ENCODE measurements around the gene SP8. TPM values are rescaled to one million over a fixed set of nuclear protein-coding genes. Genes with fewer than 3 reads are reported as not detected.

Gene SP8
- total RNA-seq, 2 experiments from 2014 or later: not detected

DNA sequence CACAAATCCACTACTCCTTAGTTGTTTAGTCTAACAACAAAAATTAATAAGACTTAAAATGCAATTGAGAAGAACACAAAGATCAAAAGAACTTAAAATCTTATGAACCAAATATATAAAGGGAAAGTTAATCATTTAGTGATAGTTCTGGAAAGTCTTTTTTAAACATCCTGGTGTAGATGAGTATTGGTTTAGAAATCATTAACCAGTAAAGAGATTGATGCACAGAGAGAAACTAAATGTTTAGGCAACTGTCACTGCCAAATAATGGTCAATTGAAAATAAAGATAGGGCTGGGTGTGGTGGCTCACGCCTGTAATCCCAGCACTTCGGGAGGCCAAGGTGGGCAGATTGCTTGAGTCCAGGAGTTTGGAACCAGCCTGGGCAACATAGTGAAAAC, 44.9 kb downstream of the SP8 start:
- no peak overlapping the region for H3K4me3 Mint-ChIP-seq
- H3K27me3 Mint-ChIP-seq: peaks cover 9% of the 10 kb centered on the region
- Histone ChIP-seq H3K4me1 (ENCODE audit: insufficient read depth, low read length) (no peaks in the 10 kb centered on the region), H3K27ac (ENCODE audit: low read depth in 1 of 2, low read length in 2 of 2) (no peak overlapping the region), H3K4me3 (ENCODE audit: low read length) (no peak overlapping the region), H3K27me3 (ENCODE audit: control insufficient read depth in 1 of 2, insufficient read depth in 2 of 2, low read length in 2 of 2) (no peaks in the 10 kb centered on the region), H3K36me3 (ENCODE audit: insufficient read depth, low read length) (no peaks in the 10 kb centered on the region), H3K9me3 (ENCODE audit: control insufficient read depth in 1 of 2, insufficient read depth in 1 of 2, low read length in 2 of 2) (peaks cover 0 to 5% of the 10 kb centered on the region in 2 experiments)
- TF ChIP-seq, protein P1, sequence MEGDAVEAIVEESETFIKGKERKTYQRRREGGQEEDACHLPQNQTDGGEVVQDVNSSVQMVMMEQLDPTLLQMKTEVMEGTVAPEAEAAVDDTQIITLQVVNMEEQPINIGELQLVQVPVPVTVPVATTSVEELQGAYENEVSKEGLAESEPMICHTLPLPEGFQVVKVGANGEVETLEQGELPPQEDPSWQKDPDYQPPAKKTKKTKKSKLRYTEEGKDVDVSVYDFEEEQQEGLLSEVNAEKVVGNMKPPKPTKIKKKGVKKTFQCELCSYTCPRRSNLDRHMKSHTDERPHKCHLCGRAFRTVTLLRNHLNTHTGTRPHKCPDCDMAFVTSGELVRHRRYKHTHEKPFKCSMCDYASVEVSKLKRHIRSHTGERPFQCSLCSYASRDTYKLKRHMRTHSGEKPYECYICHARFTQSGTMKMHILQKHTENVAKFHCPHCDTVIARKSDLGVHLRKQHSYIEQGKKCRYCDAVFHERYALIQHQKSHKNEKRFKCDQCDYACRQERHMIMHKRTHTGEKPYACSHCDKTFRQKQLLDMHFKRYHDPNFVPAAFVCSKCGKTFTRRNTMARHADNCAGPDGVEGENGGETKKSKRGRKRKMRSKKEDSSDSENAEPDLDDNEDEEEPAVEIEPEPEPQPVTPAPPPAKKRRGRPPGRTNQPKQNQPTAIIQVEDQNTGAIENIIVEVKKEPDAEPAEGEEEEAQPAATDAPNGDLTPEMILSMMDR (IDR thresholded peaks at IDR 0.05): no peak
- DNase-seq (no peak), ATAC-seq (ENCODE audit: poor library complexity) (no peak)
- intact Hi-C loops (cut with DNase I, micrococcal nuclease): no loop called here
- H3K27ac Mint-ChIP-seq: no peak overlapping the region
- no peaks in the 10 kb centered on the region for H3K9me3 Mint-ChIP-seq
- ChIA-PET POLR2A (no interaction called here), CTCF (no interaction called here)
- H3K36me3 Mint-ChIP-seq (ENCODE audit: low read depth): no peaks in the 10 kb centered on the region
- H3K4me1 Mint-ChIP-seq (ENCODE audit: low read depth): no peaks in the 10 kb centered on the region

DNA sequence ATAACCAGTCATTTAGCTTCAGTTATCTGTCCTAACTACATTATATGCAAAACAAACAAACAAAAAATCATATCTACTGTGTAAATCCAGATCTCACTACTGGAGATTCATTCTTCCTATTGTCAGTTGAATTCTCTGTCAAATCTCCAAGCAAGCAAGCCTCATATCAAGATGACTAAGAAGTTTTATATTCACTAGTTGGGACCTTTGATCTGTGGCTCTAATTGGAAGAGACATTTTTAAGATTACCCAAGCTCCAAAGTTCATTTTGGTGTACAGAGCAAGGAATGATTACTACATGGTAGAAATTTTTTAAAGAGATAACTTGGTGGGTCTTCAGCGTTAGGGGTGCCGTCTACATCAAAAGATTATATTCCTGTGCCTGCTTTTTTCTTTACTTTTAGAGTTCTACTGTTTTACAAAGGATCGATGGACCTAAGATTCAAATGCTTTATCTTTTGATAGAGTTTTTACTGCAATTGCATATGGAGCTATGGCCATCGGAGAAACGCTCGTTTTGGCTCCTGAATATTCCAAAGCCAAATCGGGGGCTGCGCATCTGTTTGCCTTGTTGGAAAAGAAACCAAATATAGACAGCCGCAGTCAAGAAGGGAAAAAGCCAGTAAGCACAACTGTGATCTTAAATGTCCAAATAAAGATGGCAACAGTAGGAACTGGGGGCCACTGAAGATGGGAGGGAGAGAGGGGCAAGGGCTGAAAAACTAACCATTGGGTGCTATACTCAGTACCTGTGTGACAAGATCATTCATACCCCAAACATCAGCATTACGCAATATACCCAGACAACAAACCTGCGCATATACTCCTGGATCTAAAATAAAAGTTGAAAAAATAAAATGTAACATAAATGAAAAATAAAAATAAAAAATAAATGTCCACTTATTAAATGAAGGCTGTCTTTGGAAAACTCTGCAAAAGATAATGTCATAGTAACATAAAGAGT, 47.9 kb downstream of the SP8 start:
- peaks cover 6% of the 10 kb centered on the region for H3K27me3 Mint-ChIP-seq
- no peaks in the 10 kb centered on the region for H3K36me3 Mint-ChIP-seq (ENCODE audit: low read depth)
- no peak overlapping the region for H3K27ac Mint-ChIP-seq
- ChIA-PET CTCF (no interaction called here), POLR2A (no interaction called here)
- H3K4me3 Mint-ChIP-seq: no peak overlapping the region
- H3K4me1 Mint-ChIP-seq (ENCODE audit: low read depth): no peaks in the 10 kb centered on the region
- ATAC-seq (ENCODE audit: poor library complexity) (no peak), DNase-seq (no peak)
- intact Hi-C loops (cut with DNase I, micrococcal nuclease): no loop called here
- no peaks in the 10 kb centered on the region for H3K9me3 ChIP-seq (ENCODE audit: control insufficient read depth in 1 of 2, insufficient read depth in 1 of 2, low read length in 2 of 2)
- H3K27me3 ChIP-seq (ENCODE audit: control insufficient read depth in 1 of 2, insufficient read depth in 2 of 2, low read length in 2 of 2): no peaks in the 10 kb centered on the region
- H3K36me3 ChIP-seq (ENCODE audit: insufficient read depth, low read length): no peaks in the 10 kb centered on the region
- H3K4me3 ChIP-seq (ENCODE audit: low read length): no peak overlapping the region
- H3K27ac ChIP-seq (ENCODE audit: low read depth in 1 of 2, low read length in 2 of 2): no peak overlapping the region
- TF ChIP-seq, protein P1 (IDR thresholded peaks at IDR 0.05): no peak
- no peaks in the 10 kb centered on the region for H3K9me3 Mint-ChIP-seq
- H3K4me1 ChIP-seq (ENCODE audit: insufficient read depth, low read length): no peaks in the 10 kb centered on the region

DNA sequence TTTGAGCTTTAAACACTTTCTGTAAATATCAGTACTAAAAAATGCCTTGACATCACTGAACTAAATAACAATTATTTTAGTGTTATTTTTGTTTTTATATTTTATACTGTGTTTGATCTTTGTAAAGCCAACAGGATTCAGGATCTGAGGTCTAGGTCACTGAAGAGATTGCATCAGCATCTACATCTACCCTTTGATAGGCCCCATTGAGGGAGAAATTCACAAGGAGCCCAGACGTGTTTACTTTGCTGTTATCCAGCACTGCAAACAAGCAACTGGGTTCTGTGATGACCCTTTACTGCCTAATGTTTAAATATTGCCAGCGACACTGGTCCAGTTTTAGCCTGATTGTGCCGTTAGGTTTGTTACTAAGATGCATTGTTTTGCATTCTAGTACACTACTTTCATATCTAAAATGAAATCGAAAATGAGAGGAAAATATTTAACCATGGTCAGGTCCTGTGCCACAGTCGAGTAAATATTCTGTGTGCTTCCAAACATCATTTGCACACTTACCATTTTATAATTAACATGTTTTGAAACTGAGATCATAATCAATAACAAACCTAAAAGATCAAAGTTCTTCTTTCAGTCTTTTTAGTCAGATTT, 48.7 kb downstream of the SP8 start:
- ChIA-PET POLR2A (no interaction called here), CTCF (no interaction called here)
- H3K4me1 ChIP-seq (ENCODE audit: insufficient read depth, low read length): no peaks in the 10 kb centered on the region
- TF ChIP-seq, protein P1 (IDR thresholded peaks at IDR 0.05): no peak
- Mint-ChIP-seq H3K4me3 (no peak overlapping the region), H3K27me3 (peaks cover 6% of the 10 kb centered on the region), H3K27ac (no peak overlapping the region), H3K36me3 (ENCODE audit: low read depth) (no peaks in the 10 kb centered on the region), H3K4me1 (ENCODE audit: low read depth) (no peaks in the 10 kb centered on the region), H3K9me3 (no peaks in the 10 kb centered on the region)
- intact Hi-C loops (cut with DNase I, micrococcal nuclease): no loop called here
- no peaks in the 10 kb centered on the region for H3K27me3 ChIP-seq (ENCODE audit: control insufficient read depth in 1 of 2, insufficient read depth in 2 of 2, low read length in 2 of 2)
- ATAC-seq (ENCODE audit: poor library complexity) (no peak), DNase-seq (no peak)
- no peak overlapping the region for H3K27ac ChIP-seq (ENCODE audit: low read depth in 1 of 2, low read length in 2 of 2)
- H3K36me3 ChIP-seq (ENCODE audit: insufficient read depth, low read length): no peaks in the 10 kb centered on the region
- no peaks in the 10 kb centered on the region for H3K9me3 ChIP-seq (ENCODE audit: control insufficient read depth in 1 of 2, insufficient read depth in 1 of 2, low read length in 2 of 2)
- H3K4me3 ChIP-seq (ENCODE audit: low read length): no peak overlapping the region

Measured in CD4-positive, alpha-beta T cell (primary cell).